ENCODE measurements around the gene COPS7A. TPM values are rescaled to one million over a fixed set of nuclear protein-coding genes. Genes with fewer than 3 reads are reported as not detected.

Gene COPS7A
- total RNA-seq, 2 experiments from 2014 or later = 29.8 to 35.6 TPM

DNA sequence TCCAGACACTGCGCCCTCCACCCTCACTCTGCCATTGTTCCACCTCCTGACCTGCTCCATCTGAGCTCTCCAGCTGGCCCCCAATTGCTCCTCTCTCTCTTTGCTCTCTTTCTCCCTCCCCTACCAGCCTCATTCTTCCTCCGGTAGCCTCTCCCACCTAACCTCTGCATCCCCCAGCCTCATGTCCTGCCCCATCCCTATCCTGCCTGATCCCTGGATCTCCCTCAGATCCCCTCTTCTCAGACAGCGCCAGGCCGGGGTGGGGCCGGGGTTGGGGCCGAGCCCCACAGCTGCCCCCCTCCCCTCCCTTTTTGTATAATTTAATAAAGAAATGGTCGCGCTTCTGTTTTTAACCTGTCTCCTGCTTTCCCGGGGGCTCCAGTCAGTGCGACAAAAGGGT lies 46.8 kb downstream of the COPS7A start:
- H3K36me3 Mint-ChIP-seq = peaks cover 20% of the 10 kb centered on the region
- ATAC-seq (ENCODE audit: low read depth) = no peak
- peaks cover 17% of the 10 kb centered on the region for H3K27me3 Mint-ChIP-seq
- no peaks in the 10 kb centered on the region for H3K9me3 Mint-ChIP-seq
- H3K4me1 Mint-ChIP-seq = peaks cover 53% of the 10 kb centered on the region
- no peak for DNase-seq
- peak overlapping the region; percentile 68 for H3K27ac Mint-ChIP-seq
- H3K4me3 Mint-ChIP-seq = peak overlapping the region; percentile 22
- POLR2A ChIA-PET = interaction anchor here (1.0 to 2.2 kb wide), 3 partner anchors 18 to 81 kb away, joined by 5 to 9 read pairs (median 8); partner anchors contain the start of genes COPS7A, MLF2 and ZNF384

- Mint-ChIP-seq H3K27me3 (peaks cover 12% of the 10 kb centered on the region), H3K9me3 (no peaks in the 10 kb centered on the region), H3K4me3 (peak overlapping the region; percentile 22), H3K4me1 (peaks cover 51% of the 10 kb centered on the region), H3K36me3 (peaks cover 22% of the 10 kb centered on the region), H3K27ac (peak overlapping the region; percentile 98)
- POLR2A ChIA-PET = interaction anchor here (0.6 to 2.2 kb wide), 5 partner anchors 19 to 157 kb away, joined by 3 to 9 read pairs (median 5); partner anchors contain the start of genes COPS7A, MLF2 and ZNF384
- DNase-seq = no peak
- no peak for ATAC-seq (ENCODE audit: low read depth)
Measured at GRCh38 chr12:6771091-6771495, 47.2 kb downstream of the COPS7A start.

DNA sequence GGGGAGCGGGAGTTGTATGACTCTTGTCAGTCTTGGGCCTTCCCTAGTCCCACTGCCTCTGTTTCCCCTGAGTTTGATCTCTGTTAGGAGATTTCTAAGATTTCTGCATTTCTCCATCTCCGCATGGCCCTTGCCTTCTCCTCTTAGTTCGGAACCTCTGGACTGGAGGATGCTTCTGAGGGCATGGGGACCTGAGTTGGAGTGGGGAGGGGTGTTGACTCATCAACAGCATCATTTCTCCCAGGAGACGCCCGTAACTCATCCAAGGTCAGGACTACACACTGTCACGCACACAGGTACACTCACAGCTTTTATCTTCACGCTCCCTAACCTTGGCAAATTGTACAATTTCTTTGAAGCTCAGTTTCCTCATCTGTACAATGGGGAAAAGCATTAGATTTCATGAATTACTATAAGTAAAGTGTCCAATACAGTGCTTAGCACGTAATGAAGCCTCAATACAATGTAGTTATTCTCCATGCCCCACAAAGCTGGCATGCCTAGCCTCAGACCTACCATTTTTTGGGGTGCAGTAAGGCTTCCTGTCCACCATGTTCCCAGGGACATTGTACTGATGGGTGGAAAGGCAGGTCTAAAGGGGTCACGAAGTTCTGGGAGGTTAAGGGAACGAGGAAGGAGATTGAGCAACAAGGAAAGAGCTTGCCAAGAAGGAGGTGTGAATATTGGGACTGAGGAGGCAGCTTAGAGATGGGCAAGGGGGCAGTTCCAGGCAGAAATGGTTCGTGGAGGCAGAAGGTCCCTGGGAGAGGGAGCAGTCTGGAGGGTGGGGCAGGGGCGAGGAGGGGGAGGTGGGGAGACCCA lies 47.9 kb downstream of the COPS7A start:
- POLR2A ChIA-PET = interaction anchor here (0.6 to 2.2 kb wide), 7 partner anchors 10 to 163 kb away, joined by 3 to 9 read pairs (median 3); partner anchors contain the start of genes COPS7A, MLF2 and ZNF384
- H3K9me3 Mint-ChIP-seq = no peaks in the 10 kb centered on the region
- DNase-seq = no peak
- peaks cover 56% of the 10 kb centered on the region for H3K4me1 Mint-ChIP-seq
- H3K4me3 Mint-ChIP-seq = peak overlapping the region; percentile 88
- H3K27ac Mint-ChIP-seq = peak overlapping the region; percentile 98
- H3K27me3 Mint-ChIP-seq = peaks cover 12% of the 10 kb centered on the region
- H3K36me3 Mint-ChIP-seq = peaks cover 24% of the 10 kb centered on the region
- ATAC-seq (ENCODE audit: low read depth) = no peak

- H3K27ac Mint-ChIP-seq = peak within 1 kb of the TSS; percentile 98
- H3K4me1 Mint-ChIP-seq = peaks cover 56% of the 10 kb centered on the region
- no peaks in the 10 kb centered on the region for H3K9me3 Mint-ChIP-seq
- DNase-seq (peak; percentile 59), ATAC-seq (ENCODE audit: low read depth) (peak; percentile 35)
- POLR2A ChIA-PET = interaction anchor here (0.6 to 5.2 kb wide), 9 partner anchors 11 to 183 kb away, joined by 3 to 43 read pairs (median 7); partner anchors contain the start of genes CDCA3, COPS7A, MLF2 and USP5
- peaks cover 9% of the 10 kb centered on the region for H3K27me3 Mint-ChIP-seq
- peaks cover 26% of the 10 kb centered on the region for H3K36me3 Mint-ChIP-seq
- H3K4me3 Mint-ChIP-seq = peak within 1 kb of the TSS; percentile 88
Measured at GRCh38 chr12:6772331-6772695, 48.5 kb downstream of the COPS7A start, which contains the start of gene LAG3. LAG3 (plus strand) TSS chr12:6772520; CDS start chr12:6772853, 333 bp downstream.

GRCh38 chr12:6772726-6773589 lies 49.1 kb downstream of the COPS7A start:
- peaks cover 26% of the 10 kb centered on the region for H3K36me3 Mint-ChIP-seq
- POLR2A ChIA-PET = interaction anchor here (0.6 to 5.2 kb wide), 7 partner anchors 7 to 183 kb away, joined by 3 to 43 read pairs (median 5); partner anchors contain the start of genes CDCA3, COPS7A, MLF2 and PTMS
- peaks cover 52% of the 10 kb centered on the region for H3K4me1 Mint-ChIP-seq
- H3K27me3 Mint-ChIP-seq = peaks cover 6% of the 10 kb centered on the region
- DNase-seq (no peak), ATAC-seq (ENCODE audit: low read depth) (no peak)
- H3K4me3 Mint-ChIP-seq = peak overlapping the region; percentile 88
- peak overlapping the region; percentile 87 for H3K27ac Mint-ChIP-seq
- no peaks in the 10 kb centered on the region for H3K9me3 Mint-ChIP-seq

GRCh38 chr12:6773590-6774351 lies 49.9 kb downstream of the COPS7A start:
- Mint-ChIP-seq H3K9me3 (no peaks in the 10 kb centered on the region), H3K27ac (peak overlapping the region; percentile 95), H3K36me3 (peaks cover 32% of the 10 kb centered on the region), H3K27me3 (peaks cover 6% of the 10 kb centered on the region), H3K4me1 (peaks cover 52% of the 10 kb centered on the region), H3K4me3 (peak overlapping the region; percentile 88)
- ATAC-seq (ENCODE audit: low read depth) (peak; percentile 11), DNase-seq (peak; percentile 67)
- POLR2A ChIA-PET = interaction anchor here (1.1 to 5.2 kb wide), 10 partner anchors 8 to 170 kb away, joined by 3 to 43 read pairs (median 6); partner anchors contain the start of genes CDCA3, COPS7A, MLF2 and PTMS

DNA sequence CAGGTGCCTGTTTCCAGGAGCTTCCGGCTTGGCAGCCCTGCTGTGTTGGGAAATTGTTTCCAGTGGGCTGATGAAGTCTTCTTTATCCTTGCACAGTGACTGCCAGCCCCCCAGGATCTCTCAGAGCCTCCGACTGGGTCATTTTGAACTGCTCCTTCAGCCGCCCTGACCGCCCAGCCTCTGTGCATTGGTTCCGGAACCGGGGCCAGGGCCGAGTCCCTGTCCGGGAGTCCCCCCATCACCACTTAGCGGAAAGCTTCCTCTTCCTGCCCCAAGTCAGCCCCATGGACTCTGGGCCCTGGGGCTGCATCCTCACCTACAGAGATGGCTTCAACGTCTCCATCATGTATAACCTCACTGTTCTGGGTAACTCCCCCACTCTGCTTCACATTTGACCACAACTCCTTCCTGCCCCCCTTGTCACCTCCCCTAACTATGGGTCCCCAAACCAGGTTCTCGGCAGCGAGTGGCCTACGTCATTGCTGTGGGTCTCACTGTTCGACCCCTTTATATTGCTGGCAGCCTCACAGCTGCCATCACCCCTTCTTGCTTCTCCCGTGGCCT lies 50.7 kb downstream of the COPS7A start:
- peak; percentile 62 for DNase-seq
- ATAC-seq (ENCODE audit: low read depth) = peak; percentile 57
- POLR2A ChIA-PET = interaction anchor here (1.0 to 5.2 kb wide), 11 partner anchors 9 to 171 kb away, joined by 3 to 43 read pairs (median 6); partner anchors contain the start of genes CDCA3, COPS7A, MLF2 and PTMS
- Mint-ChIP-seq H3K9me3 (no peaks in the 10 kb centered on the region), H3K27me3 (peaks cover 3% of the 10 kb centered on the region), H3K36me3 (peaks cover 33% of the 10 kb centered on the region), H3K4me1 (peaks cover 53% of the 10 kb centered on the region), H3K27ac (peak overlapping the region; percentile 95), H3K4me3 (peak overlapping the region; percentile 88)

- Mint-ChIP-seq H3K27me3 (no peaks in the 10 kb centered on the region), H3K4me3 (peak overlapping the region; percentile 88), H3K4me1 (peaks cover 59% of the 10 kb centered on the region), H3K9me3 (no peaks in the 10 kb centered on the region), H3K27ac (peak overlapping the region; percentile 95), H3K36me3 (peaks cover 31% of the 10 kb centered on the region)
- DNase-seq (no peak), ATAC-seq (ENCODE audit: low read depth) (no peak)
- POLR2A ChIA-PET = interaction anchor here (1.0 to 5.2 kb wide), 9 partner anchors 10 to 87 kb away, joined by 3 to 43 read pairs (median 7); partner anchors contain the start of genes CDCA3, COPS7A, MLF2 and PTMS
Measured at GRCh38 chr12:6775185-6776174, 51.6 kb downstream of the COPS7A start.

- H3K27me3 Mint-ChIP-seq = no peaks in the 10 kb centered on the region
- no peak for DNase-seq
- POLR2A ChIA-PET = interaction anchor here (0.6 to 5.2 kb wide), 2 partner anchors 24 to 172 kb away, joined by 3 to 43 read pairs; partner anchors contain the start of gene MLF2
- ATAC-seq (ENCODE audit: low read depth) = no peak
- H3K36me3 Mint-ChIP-seq = peaks cover 26% of the 10 kb centered on the region
- H3K4me3 Mint-ChIP-seq = no peak overlapping the region
- peaks cover 46% of the 10 kb centered on the region for H3K4me1 Mint-ChIP-seq
- H3K9me3 Mint-ChIP-seq = no peaks in the 10 kb centered on the region
- no peak overlapping the region for H3K27ac Mint-ChIP-seq
Measured at GRCh38 chr12:6777386-6777785, 53.5 kb downstream of the COPS7A start.

DNA sequence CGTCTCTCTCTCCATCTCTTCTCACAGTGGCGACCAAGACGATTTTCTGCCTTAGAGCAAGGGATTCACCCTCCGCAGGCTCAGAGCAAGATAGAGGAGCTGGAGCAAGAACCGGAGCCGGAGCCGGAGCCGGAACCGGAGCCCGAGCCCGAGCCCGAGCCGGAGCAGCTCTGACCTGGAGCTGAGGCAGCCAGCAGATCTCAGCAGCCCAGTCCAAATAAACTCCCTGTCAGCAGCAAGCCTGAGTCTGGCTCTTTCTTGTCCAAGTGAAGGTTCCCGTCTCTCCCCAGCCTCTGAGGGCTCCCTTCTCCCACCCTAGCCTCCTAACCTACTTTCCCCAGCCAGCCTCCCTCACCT lies 54.3 kb downstream of the COPS7A start:
- DNase-seq = no peak
- POLR2A ChIA-PET = interaction anchor here (0.7 to 1.5 kb wide), 8 partner anchors 12 to 183 kb away, joined by 3 to 14 read pairs (median 4); partner anchors contain the start of genes MLF2 and PTMS
- H3K36me3 Mint-ChIP-seq = peaks cover 26% of the 10 kb centered on the region
- H3K4me1 Mint-ChIP-seq = peaks cover 42% of the 10 kb centered on the region
- no peaks in the 10 kb centered on the region for H3K9me3 Mint-ChIP-seq
- H3K27me3 Mint-ChIP-seq = no peaks in the 10 kb centered on the region
- H3K27ac Mint-ChIP-seq = peak overlapping the region; percentile 95
- ATAC-seq (ENCODE audit: low read depth) = no peak
- peak overlapping the region; percentile 90 for H3K4me3 Mint-ChIP-seq
